Measurements from ENCODE around the gene RTN4RL2.

RTN4RL2 gene

DNA sequence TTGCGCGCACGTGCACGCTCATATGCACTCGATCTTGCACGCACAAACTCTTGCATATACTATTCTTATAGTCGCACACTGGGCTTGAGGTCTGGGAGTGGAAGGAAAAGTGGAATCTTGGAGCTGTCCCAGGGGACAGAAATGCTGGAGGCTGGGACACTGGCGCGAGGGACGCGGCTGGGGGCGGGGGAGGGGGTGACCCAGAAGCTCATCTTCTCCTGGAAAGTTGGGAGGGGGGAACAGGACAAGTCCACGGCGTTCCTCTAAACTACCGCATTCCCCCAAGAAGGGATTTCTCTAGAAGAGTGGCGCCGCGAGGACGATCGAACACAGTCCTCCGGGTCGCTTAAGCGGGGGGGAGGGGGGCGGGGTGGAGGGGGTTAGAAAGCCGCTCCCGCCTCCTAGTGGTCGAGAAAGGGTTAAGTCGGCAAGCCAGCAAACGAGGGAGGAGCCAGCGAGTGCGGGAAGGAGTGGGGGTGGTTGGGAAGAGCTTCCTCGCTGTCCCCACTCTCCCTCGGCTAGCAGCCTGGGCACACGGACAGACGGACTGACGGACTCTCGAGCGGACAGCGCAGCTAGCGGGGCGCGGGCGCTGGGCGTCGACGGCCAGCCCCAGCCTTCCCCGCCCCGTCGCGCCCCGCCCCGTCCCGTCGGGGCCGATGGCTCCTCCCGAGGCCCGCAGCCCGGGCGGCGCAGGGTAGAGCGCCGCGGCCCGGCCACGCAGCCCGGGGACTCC lies at the start of gene RTN4RL2:
RTN4RL2 (plus strand) TSS at position 507 of the 736 bp plus-strand sequence. CDS start 338 bp downstream, outside the sequence.
- DNase-seq (ENCODE audit: low read depth), result no peak

DNA sequence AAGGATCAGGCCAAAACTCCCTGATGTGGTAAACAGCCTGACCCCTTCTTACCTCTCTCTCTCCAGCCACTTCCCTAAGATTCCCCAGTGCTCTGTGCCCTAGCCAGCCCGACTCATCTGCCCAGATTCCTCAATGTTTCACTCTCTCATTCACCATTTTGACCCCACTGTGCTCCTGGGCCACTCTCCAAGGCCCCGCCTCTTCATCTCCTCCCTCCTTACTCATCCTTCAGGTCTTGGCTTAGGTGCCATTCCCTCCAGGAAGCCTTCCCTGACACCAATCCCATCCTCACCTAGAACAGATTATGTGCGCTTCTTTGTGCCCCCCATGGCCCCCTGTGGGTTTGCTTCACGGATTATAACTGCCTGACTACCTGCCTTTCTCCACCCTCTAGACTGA lies 46.6 kb upstream of the RTN4RL2 start:
- no peak overlapping the region for H3K4me3 ChIP-seq (ENCODE audit: low read depth, low read length)

More for the DNA sequence above, at the start of gene RTN4RL2:
- H3K4me3 ChIP-seq (ENCODE audit: low read depth, low read length), result peak within 1 kb of the TSS; percentile 52

DNA sequence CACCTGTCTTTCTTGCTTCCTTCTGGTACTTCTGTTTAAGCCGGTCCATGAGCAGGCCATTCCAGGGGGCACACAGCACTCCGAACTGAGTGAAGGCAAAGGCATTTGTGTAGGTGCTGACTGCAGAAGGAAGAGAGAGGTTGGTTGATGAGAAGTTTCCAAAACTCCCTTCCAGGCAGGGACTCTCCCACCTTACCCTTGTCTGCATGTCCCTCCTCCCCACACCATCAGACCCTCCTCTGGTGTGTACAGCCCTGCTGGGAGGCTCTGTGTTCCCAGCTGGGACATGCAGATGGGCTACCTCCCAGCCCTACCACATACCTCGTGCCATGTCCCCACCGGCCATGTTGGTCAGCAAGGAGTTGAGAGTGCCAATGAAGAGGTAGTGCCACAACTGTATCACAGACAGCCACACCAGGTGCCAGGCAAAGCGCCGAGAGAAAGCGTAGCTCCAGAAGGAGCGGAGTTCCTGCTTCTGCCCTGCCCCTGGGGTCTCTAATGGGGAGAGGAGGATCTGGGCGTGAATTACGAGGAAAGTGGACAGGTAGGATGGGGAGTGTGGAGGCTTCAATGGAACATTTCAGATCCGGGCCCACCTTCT lies 45.6 kb upstream of the RTN4RL2 start:
- no peak overlapping the region for H3K4me3 ChIP-seq (ENCODE audit: low read depth, low read length)
- DNase-seq (ENCODE audit: low read depth), result no peak

More for the DNA sequence above, 46.6 kb upstream of the RTN4RL2 start:
- DNase-seq (ENCODE audit: low read depth), result no peak

DNA sequence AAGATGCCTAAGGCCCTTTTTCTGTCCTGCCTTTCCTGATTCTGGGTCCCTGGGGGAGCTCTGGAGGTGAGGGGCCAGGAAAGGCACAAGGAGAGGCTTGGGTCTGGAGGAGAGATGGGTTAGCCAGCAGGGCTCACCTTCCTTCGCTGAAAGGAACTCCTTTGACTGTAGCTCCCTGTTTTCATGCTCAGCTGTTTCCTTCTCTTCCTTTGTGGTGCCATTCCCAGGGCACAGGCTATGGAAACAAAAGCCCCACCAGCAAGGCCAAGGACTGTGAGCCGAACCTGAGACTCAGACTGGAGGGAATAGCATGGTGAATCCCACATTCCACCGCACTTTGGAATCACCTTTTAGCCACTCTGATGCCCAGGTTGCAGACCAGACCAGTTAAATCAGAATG lies 43.9 kb upstream of the RTN4RL2 start:
- H3K4me3 ChIP-seq (ENCODE audit: low read depth, low read length), result no peak overlapping the region
- DNase-seq (ENCODE audit: low read depth), result no peak

DNA sequence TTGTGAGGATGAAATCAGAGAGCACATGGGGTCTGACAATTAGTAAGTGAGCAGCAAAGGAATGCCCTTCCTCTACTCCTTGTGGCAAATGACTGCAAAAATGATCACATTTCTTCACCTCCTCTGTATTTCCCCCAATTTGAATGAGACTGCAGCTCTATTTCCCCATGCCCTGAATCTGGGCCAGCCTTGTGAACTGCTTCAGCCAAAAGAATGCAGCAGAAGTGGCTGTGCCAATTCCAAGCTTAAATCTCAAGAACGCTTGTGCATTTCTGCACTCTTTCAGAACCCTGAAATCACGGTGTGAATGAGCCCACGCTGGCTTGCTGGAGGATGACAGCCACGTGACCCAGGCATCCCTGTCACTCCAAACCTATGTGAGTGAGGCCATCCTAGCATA lies 43.3 kb upstream of the RTN4RL2 start:
- no peak for DNase-seq (ENCODE audit: low read depth)
- H3K4me3 ChIP-seq (ENCODE audit: low read depth, low read length), result no peak overlapping the region

DNA sequence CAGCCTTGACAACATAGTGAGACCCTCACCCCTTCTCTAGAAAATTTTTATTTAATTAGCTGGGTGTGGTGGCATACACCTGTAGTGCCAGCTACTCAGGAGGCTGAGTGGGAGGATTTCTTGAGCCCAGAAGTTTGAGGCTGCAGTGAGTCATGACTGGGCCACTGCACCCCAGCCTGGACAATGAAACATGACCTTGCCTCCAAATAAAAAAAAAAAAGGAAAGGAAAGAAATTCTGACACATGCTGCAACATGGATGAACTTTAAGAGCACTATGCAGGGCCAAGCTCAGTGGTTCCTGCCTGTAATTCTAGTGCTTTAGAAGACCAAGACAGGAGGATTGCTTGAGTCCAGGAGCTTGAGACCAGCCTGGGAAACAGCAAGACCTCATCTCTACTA lies 42.2 kb upstream of the RTN4RL2 start:
- H3K4me3 ChIP-seq (ENCODE audit: low read depth, low read length), result no peak overlapping the region
- no peak for DNase-seq (ENCODE audit: low read depth)

DNA sequence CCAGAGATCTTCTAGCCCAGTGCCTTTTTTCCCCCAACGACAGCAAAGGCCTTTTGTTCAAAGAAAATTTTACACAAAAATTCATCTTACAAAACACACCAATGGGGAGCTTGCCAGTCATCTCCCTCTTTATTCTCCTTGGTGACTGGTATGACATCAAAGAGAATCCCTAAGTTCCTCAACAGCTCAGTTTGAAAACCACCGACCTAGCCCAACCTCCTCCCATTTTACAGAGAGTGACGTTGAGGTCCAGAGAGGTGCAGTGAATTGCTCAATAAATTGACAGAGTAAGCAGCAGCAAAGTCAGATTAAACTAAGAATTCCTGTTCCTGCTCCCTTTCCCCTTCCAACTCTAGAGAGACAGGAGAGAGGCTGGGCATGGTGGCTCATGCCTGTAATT lies 41.2 kb upstream of the RTN4RL2 start:
- no peak overlapping the region for H3K4me3 ChIP-seq (ENCODE audit: low read depth, low read length)
- no peak for DNase-seq (ENCODE audit: low read depth)

DNA sequence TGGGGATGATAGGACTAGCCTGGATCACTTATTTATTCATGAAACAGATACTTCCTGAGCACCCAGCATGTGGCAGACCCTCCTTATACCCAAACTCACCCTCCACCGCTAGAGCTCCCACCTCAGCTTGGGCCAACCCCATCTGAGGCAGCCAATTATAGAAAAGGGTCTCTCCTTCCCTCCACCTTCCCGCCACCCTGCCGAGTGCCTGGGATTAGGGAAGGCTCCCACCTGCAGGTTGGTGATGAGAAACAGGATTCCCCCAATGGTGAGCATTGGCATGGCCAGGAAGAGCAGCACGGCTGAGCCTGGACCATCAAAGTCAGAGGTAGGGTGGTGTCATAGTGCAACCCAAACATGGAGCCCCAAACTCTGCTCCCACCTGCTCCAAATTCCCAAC lies 39.3 kb upstream of the RTN4RL2 start:
- H3K4me3 ChIP-seq (ENCODE audit: low read depth, low read length), result no peak overlapping the region
- DNase-seq (ENCODE audit: low read depth), result no peak

DNA sequence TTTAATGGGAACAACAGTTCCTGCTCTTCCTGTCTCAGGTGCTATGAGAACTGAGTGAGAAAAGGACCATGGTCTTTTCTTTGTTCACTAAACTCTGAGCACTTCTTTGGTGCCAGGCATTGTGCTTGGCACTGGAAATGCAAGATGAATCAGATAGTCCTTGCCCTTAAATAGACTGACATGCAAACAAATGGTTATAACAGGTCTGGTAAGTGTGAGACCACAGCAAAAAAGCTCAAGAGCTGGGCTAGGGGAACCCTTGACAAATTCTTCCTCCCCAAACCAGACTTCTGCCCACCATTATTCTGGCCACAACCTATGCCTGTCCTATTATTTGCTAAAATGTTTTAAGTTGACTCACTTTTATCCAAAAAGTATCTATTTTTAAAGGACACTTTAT lies 38.5 kb upstream of the RTN4RL2 start:
- no peak for DNase-seq (ENCODE audit: low read depth)
- no peak overlapping the region for H3K4me3 ChIP-seq (ENCODE audit: low read depth, low read length)

DNA sequence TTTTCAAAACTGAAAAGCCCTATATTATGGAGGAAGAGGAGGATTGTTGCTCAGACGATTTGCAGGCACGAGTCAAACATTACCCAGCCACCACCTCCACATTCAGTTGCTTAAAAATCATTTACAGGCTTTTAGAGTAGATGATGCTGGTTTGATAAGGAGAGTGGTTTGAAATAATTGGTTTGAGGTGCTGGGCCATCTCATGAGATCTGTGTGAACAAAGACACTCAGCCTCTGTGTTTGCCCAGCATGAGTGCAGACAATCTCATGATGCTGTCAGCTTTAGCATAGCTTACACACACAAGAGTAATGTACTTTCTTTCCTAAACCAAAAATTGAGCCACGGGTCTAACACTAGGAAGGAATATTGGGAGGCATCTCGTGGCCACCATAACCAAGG lies 37.7 kb upstream of the RTN4RL2 start:
- no peak for DNase-seq (ENCODE audit: low read depth)
- no peak overlapping the region for H3K4me3 ChIP-seq (ENCODE audit: low read depth, low read length)

DNA sequence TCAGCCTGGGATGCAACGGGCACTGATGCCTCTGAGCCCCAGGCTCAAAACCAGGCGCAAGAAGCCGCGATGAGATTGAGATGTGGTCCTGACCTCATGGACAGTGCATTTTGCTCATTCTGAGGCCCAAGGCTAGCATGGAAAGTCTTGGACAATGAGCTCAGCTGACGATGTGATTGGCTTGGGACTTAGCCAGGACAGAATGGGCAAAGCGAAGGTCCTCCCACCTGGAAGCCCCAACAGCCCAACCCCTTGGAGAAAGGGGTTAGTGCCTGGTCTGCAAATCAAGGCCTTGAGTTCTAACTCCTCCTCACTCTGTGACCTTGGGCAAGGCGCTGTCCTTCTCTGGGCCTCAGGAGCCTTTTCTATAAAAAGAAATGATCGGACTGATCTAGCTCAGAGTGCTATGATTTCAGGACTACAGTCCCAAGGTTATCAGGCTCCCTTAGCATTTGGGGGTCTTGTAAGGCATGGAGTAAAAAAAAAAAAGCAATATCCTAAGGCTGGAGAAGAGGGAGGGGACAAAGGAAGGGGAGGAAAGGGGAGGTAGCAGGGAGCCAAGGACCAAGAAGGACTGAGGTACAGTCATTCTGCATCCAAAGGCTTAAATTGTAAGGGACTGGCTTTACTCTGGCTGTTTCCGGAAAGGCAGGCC lies 36.1 kb upstream of the RTN4RL2 start:
- no peak overlapping the region for H3K4me3 ChIP-seq (ENCODE audit: low read depth, low read length)
- no peak for DNase-seq (ENCODE audit: low read depth)

DNA sequence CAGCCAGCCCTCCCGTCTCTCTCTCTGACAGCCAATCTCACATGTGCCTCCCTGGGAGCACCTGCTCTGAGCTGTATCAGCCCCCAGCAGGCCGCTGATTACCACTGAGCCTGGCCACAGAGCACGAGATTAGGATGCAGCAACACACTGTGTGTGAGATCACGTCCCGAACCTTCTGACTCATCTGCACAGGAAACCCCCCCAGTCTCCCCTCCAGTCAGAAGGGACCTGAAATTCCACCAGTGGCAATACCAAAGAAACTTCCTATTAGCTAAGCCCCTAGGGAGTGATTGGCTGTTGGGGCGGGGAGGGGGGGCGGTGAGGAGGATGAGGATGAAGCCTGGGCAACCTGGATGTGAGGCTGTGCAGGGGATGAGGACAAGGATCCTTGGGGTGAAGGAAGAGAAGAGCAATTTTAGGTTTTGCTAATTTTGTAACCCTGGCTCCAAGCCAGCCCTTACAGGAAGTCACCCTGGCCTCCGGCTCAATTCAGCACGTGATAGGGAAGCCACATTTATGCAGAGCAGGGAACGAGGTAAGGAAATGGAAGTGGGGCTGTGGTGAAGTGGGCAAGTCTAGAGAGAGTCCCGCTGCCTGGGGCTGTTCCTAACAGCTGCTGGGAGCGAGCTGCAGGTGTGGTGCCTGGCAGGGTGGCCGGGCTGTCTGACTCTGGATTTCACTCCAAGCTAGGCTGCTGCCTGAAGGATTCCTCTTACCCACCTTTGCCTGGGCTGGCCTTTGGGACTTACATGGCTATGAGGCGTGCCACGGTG lies 35.4 kb upstream of the RTN4RL2 start:
- DNase-seq (ENCODE audit: low read depth), result peak; percentile 80
- no peak overlapping the region for H3K4me3 ChIP-seq (ENCODE audit: low read depth, low read length)

DNA sequence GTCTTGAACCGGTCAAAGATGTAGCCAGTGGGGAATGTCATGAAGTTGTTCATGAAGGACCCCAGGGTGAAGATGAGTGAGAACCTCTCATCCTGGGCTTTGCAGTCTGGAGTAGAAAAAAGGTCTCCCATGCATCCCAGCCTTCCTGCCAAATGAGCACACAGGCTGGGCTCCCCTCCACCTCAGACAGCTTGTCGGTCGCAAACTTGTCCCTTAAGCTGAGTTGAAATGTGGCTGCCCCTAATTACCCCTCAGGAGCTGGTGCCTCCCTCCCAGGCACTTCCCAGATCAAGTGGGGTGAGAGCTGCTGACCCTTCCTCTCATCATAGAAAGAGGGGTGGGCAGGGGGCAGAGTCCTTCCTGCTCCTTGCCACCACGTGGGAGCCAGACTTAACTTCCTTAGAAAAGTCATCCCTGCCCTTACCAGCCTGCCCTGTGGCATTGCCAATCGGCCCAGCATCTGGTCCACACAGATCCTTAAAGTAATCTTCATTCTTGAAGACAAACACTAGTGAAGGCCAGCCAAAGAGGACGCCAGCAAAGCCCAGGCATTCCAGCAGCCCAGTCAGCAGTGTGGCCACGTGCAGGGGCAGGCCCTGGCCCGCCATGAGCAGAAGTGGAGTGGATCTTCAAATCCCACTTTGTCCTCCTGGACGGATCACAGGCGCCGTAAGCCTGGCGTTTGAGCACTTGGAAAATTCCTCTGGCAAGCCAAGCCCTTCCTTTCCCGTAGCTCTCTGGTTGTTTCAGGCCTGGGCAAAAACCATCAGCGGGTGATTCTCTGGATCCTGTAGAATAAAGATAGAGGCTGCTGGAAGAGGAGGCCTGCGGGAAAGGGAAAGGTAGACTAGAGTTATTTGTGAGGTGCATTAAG lies 34.5 kb upstream of the RTN4RL2 start:
- H3K4me3 ChIP-seq (ENCODE audit: low read depth, low read length), result peak overlapping the region; percentile 52
- no peak for DNase-seq (ENCODE audit: low read depth)

DNA sequence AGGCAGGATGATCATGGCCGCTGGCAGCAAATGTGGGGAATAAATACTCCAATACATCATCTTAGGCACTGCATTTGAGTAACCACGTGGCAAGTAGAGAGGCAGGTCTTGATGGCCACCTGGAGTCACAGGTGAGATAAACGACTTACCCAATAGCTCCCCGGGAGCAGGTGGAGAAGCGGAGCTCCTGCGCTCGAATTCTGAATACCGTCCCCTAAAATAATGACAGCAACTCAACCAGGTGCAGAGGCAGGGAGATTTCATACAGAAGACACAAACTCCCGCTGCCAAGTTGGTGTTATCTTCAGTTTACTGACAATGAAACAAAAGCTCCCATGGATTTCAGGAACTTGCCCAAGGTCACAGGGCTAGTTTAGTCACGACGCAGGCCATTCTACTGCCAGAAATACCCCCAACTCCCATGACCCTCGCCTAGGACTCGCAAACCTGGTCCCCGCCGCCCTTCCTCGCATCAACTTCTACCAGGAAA lies 33.8 kb upstream of the RTN4RL2 start:
- peak overlapping the region; percentile 52 for H3K4me3 ChIP-seq (ENCODE audit: low read depth, low read length)
- no peak for DNase-seq (ENCODE audit: low read depth)

DNA sequence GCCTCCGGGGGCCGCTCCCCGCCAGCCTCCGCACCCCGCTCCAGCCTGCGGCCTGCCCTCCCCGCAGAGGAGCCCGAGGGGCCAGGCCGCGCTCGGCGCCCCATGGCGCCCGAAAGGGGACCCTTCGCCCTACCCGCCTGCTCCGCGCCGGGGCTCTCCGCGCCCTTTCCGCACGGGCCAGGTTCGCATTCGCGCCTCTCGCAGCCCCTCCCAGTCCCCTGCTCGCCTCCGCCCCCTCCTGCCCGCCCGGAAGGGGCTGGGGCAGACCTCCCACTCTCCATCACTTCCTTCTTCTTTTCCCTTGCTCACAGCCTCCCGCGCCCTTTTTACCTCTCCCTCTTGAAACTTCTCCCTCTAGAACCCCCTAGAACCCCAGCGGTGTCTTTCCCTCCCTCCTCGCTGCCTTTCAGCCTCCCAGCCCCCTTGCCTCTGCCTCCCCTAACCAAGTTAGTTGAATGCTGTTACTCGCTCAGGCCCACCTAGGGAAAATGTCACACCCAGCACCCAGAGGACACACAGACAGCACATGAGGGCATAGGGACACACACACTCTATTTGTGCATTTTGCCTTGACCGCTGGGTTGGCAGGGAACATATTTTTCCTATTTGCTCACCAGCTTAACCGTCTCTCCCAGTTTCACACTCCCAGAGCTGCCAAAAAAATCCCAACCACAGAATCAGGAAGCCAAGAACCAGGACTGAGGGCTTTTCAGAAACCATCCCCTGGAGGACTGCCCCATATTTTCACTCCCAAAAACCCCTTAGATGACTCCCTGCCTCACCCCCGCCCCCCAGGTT lies 33.2 kb upstream of the RTN4RL2 start, which contains the start of gene SLC43A3:
SLC43A3 (minus strand) TSS at position 193 of the 798 bp plus-strand sequence. CDS start 949 bp downstream, outside the sequence.
- DNase-seq (ENCODE audit: low read depth), result peak; percentile 85
- H3K4me3 ChIP-seq (ENCODE audit: low read depth, low read length), result peak within 1 kb of the TSS; percentile 52

DNA sequence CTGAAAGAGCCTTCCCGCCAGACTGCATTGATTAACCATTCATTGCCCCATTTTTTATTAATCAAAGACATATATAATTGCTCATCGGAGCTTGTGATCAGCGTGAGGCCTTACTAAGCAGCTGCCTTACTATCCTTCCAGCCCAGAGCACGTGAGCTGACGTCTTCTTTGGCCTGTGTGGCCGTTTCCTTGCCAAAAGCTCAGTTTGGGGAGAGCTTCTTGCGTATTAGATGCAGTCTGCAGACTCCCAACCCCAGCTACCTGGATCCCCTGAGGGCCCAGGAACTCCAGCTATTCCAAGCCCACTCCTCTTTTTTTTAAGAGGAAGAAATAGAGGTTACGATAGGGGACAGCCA lies 32.6 kb upstream of the RTN4RL2 start:
- peak; percentile 74 for DNase-seq (ENCODE audit: low read depth)
- H3K4me3 ChIP-seq (ENCODE audit: low read depth, low read length), result no peak overlapping the region

DNA sequence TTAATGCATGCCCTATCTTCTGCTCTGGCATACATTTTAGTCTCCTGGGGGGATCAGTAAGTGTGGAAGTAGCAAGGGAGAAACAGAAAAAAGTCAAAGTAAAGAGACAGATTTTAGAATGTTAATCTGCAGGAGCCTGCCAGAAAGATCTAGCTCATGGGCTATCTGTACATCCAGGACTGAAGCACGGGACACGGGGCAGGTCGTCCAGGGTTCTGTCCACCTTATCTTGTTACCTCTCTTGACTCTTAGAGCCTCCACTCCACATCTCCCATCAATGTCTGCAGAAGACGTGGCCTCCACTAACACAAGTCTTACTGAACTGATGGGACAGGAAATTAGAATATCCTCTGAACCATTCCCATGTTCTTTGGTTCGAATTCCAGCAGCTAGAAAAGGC lies 31.7 kb upstream of the RTN4RL2 start:
- no peak overlapping the region for H3K4me3 ChIP-seq (ENCODE audit: low read depth, low read length)
- DNase-seq (ENCODE audit: low read depth), result no peak

DNA sequence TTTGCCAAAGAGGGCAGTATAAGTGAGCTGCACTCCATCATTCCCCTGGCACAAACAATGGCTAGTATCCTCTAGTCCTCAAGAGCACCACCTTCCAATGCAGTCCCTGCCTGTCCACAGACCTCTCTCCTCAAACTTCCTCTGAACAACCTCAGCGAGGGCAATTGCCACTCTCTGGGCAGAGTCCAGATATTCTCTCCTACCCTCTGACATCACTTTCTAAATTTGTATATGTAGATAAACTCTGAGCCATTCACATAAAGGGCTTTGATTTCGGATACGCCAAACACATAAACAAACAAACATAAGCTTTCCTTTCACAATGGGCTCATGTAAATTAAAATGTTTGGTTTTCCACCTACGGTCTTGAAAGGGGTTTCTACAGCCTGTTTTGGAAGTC lies 30.4 kb upstream of the RTN4RL2 start:
- H3K4me3 ChIP-seq (ENCODE audit: low read depth, low read length), result no peak overlapping the region
- DNase-seq (ENCODE audit: low read depth), result no peak
